HG03045 (cell line): ENCODE data around the gene NYAP1.
A peak's percentile ranks its signal among the peaks of the same experiment; 100 is the strongest.

Experiments
- ATAC-seq: cut with Tn5 transposase; IDR thresholded peaks from one replicate; pipeline ENCODE4 v1.9.1; 2021; ENCODE audit warnings: mild to moderate bottlenecking, moderate library complexity; ENCODE audit not compliant: unreplicated experiment

The NYAP1 gene

DNA sequence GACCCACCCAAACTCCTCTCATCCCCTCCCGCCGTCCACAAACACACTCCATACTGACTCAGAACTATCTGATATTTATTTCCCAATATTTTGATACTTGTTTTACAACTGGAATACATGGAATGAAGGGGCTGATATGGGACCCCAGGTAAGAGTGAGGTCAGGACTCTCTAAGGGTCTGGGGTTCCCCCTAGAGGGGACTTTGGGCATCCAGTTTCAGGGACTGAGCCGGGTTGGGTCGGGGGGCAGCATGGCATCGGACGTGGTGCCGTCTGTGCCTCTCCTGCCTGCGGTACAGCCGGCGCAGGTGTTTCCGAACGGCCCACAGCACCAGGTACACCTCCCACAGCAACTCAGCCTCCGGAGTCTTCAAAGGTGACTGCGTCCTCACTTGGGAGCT is 27.2 kb upstream of the NYAP1 start:
- ATAC-seq: no peak

GRCh38 chr7:100457033-100457432 is 26.7 kb upstream of the NYAP1 start:
- no peak for ATAC-seq

DNA sequence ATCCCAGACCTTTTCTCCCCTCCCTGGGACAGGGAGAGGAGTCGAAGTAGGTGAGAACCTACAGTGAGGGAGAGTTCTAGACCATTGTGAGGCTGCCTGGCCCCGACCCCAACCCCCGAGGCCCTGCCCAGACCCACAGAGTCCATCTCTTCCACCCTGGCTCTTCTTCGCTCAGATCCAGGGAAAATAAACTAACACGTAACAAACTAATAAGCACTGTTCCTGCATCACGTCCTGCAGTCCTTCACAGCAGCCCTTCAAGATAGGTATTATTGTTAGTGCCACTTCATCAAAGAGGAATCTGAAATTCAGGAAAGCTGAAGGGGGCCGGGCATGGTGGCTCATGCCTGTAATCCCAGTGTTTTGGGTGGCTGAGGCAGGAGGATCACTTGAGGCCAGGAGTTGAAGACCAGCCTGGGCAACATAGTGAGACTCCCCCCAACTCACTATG is 19.5 kb upstream of the NYAP1 start, which contains the start of gene SPACDR:
Gene SPACDR, minus strand, starts transcription at position 51 of the 451 bp plus-strand sequence. CDS start 235 bp downstream, outside the sequence.
- no peak for ATAC-seq

DNA sequence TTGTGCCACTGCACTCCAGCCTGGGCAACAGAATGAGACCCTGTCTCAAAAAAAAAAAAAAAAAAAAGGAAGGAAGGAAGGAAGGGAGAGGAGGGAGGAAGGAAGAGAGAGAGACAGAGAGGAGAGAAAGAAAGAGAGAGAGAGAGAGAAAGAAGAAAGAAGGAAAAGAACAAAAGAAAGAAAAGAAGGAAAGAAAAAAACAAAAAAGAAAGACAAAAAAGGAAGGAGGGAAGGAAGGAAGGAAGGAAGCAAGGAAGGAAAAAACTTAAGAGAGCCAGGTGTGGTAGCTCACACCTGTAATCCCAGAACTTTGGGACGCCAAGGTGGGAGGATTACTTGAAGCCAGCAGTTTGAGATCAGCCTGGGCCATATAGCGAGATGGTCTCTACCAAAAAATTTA is 18.9 kb upstream of the NYAP1 start:
- ATAC-seq: no peak

DNA sequence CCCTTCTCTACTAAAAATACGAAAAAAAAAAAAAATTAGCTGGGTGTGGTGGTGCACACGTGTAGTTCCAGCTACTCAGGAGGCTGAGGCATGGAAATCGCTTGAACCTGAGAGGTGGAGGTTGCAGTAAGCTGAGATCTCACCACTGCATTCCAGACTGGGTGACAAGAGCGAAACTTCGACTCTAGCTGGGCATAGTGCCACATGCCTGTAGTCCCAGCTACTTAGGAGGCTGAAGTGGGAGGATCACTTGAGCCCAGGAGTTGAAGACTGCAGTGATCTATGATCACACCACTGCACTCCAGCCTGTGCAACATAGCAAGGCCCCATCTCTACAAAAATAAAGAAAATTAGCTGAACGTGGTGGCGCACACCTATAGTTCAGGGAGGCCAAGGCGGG is 18.4 kb upstream of the NYAP1 start:
- ATAC-seq: no peak

GRCh38 chr7:100465702-100466311 is 17.9 kb upstream of the NYAP1 start:
- no peak for ATAC-seq

DNA sequence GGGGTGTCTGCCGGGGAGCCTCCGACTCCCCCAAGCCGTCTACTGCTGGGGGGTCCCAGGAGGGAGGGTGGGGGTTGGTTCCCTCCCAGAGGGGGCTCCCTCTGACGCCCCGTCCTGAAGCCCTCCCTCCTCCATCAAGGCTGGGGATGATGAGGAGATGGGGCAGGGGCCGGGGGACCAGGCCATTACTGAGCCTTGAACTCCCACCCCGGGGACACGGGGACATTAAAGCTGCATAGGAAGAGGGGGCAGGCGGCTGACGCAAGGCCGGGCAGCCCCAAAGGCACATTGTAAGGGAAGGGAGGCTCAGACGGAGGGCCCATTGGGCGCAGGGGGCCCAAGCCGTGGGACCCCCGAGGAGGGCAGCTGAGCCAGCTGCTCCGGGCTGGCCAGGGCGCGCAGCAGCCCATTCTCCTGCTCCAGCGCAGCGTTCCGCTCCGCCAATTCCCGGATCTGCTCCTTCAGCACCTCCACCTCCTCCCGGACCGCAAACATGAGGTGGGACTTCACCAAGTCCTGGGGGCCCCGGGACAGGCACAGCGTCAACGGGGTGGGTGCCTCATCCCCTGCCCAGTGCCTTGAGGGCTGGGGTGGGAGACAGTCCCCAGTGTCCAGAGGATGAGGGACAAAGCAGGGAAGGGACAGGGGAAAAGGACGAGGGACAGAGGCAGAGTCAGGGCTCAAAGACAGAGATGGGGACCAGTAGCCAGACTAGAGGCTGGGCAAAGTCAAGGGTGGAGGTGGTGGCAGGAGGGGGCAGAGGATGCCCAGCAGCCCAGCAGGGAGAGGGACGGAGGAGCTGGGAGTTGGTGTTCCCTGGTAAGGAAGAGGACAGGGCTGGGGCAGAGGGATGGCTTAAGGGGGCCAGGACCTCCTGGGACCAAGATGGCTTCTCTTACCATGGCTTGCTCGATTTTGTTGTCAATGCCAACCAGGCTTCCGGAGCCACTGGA is 16.8 kb upstream of the NYAP1 start:
- no peak for ATAC-seq

DNA sequence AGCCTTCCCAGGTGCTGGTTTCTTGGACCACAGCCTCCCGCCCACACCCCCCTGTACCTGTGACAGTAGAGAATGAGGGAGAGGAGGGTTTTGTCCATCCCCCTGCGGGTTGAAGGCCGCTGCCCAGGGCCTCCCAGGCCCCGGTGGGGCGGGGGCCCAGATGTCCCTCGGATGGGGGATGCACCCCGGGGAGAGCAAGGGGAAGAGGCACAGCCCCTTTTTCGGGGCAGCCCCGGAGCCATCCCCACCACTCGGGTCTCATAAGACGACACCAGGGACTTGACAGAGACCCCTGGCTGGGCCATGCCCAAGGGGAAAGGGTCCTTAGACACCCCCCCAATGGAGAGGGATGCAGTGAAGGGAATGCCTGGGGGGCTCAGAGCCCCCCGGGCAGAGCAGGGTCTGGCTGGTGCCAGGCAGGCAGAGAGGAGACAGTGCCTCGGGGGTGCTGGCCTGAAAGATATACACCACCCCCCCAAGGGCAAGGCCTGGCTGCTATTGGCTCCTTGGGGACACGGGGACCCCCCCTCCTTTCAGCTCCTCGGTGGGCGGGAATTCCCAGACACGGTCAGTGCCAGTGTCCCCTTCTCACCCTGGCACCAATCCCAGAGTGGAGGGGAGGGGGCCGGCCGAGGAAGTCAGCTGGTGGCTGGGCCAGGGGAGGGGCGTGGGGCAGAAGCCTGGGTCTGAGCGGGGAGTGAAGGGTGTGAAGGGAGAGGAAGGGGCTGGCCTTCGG is 15.9 kb upstream of the NYAP1 start:
- no peak for ATAC-seq

- peak; percentile 61 for ATAC-seq
Observed at GRCh38 chr7:100469227-100470044, 14.3 kb upstream of the NYAP1 start.

DNA sequence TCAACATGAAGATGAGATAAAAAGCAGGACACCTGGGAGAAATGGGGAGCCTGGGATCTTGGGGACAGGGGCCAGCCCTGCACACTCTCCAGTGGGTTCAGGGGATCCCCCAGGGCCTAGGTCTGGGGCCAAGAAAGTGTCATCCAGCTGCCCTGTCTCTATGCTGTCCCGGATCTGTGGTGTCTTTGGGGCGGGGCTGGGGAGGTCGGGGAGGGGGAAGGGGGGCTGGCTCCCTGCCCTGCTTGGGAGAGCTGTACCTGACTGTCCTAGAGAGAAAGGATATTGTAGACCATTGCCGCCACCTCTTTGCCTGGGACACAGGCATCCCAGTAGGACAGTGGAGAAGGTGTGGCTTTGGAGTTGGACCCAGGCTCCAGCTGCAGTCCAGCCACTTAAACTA is 12.7 kb upstream of the NYAP1 start:
- ATAC-seq: no peak

GRCh38 chr7:100472121-100472851 is 11.4 kb upstream of the NYAP1 start:
- ATAC-seq: no peak

- ATAC-seq: no peak
Observed at GRCh38 chr7:100472854-100473499, 10.8 kb upstream of the NYAP1 start.

DNA sequence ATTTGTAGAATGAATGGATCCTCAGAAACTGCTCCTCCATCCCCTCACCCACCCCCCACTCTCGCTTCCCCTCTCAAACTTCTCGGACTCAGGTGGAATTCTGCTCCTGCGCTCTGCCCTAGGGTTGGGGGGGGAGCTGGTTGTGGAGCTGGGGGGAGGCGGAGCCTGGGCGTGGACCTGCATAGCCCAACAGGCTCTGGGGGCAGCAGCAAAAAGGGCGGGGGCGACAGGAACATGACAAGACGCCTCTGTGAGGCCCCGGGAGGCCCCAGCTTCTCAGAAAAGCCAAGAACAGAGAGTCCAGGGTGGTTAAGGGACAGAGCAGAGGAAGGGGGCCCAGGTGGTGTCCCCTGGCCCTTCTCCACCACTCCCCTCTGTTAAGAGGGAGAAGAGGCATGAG is 8.2 kb upstream of the NYAP1 start:
- no peak for ATAC-seq

DNA sequence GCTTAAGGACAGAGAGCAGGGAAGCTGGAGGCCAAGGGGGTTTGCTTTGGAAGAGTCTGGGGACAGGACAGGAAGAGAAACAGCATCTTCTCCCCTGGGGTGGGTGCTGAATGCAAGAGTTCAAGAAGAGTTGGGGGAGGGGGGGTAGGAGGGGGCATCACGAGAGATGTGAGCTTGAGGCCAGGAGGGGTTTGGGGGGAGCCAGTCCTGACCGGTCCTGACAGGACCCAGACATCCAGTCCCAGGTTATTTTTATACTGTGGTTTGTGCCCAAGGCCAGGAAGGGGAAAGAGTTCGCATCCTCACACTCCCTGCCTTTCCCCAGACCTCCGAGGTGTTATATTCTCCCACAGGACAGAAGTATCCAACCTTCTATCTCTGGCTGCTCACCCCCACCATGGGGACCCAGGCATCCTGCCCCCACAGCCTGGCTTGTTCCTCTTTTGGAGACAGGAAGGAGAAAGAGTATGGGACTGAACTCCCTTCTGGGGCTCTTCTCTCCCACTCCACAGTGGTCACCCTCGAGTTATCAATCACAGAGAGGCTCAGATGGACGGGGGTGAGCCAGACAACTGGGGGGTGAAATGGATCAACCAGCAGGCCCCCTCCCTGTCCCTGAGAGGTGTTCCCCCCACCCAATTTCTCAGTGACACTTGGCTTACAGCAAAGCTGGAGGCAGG is 7.5 kb upstream of the NYAP1 start:
- no peak for ATAC-seq

DNA sequence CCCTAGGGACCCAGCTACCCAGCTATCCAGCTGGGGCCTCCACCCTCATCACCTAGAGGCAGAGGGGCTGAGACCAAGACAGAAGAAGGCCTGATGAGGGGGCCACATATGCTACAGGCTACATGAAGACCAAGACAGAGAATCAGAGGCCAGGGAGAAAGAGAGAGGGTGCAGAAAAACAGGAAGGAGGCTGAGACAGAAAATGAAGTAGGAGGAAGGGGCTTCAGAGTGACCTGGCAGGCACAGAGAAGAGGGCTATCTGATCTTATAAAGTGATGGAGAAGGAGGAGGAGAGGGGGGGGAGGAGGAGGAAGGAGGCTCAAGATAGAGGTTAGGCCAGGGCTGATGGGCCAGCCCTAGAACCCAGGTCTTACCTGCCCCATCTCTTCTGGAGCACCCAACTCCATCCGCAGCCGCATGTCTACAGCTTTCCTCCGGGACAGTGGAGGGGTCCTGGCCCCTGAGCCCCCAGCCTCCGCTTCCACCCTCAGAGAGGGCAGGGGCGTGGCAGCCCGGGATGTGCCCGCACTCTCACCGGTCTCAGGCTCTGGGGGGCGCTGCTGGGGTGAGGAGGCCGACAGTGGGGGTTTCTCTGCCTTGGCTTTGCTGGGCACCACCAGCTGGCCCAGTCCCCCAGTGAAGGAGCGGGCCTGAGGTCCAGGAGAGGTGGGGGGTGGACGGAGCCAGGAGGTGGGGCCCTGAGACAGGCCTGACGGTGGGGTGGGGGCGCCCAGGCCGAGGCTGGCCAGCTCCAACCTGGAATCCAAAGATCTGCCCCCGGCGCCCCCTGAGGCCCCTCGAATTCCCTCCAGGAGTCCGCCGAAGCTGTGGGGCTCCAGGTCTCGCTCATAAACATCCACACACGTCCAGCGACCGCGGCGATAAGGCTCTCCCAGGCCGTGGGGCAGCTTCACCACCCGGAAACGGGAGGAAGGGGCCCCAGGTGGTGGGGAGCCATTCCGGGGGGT is 6.5 kb upstream of the NYAP1 start:
- ATAC-seq: no peak

- ATAC-seq: no peak
Observed at GRCh38 chr7:100477871-100478267, 5.9 kb upstream of the NYAP1 start.

- ATAC-seq: peak; percentile 52
Observed at GRCh38 chr7:100478958-100479660, 4.6 kb upstream of the NYAP1 start, which contains the start of gene TSC22D4. Gene TSC22D4 (minus strand): TSS chr7:100479214. CDS start chr7:100478038, 1,176 bp downstream.
